ENCODE data around the gene SPRYD3.

Gene SPRYD3

DNA sequence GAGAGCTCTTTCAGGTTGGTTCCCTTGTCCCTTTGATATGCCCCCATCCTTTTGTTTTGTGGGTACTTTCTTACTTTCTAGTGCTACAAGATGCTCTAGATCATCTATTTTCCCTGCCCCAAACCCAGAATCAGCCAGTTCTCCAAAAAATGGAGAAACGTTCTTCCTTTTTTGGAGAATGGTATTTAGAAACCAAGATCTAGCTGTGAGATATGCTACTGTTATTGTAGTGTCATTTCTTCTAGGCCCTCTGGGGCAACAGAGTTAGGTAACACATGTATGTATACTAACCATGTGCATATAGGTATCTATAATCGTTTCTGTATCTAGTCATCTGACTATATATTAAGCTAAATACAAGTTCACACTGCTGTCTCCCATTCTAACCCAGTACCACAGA, 11.4 kb upstream of the SPRYD3 start:
- H3K4me3 ChIP-seq (replicated peaks in 1 of 2; ENCODE audit: low read depth in 2 of 2, low read length in 2 of 2): no peak overlapping the region
- TF ChIP-seq, protein P1, sequence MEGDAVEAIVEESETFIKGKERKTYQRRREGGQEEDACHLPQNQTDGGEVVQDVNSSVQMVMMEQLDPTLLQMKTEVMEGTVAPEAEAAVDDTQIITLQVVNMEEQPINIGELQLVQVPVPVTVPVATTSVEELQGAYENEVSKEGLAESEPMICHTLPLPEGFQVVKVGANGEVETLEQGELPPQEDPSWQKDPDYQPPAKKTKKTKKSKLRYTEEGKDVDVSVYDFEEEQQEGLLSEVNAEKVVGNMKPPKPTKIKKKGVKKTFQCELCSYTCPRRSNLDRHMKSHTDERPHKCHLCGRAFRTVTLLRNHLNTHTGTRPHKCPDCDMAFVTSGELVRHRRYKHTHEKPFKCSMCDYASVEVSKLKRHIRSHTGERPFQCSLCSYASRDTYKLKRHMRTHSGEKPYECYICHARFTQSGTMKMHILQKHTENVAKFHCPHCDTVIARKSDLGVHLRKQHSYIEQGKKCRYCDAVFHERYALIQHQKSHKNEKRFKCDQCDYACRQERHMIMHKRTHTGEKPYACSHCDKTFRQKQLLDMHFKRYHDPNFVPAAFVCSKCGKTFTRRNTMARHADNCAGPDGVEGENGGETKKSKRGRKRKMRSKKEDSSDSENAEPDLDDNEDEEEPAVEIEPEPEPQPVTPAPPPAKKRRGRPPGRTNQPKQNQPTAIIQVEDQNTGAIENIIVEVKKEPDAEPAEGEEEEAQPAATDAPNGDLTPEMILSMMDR (IDR thresholded peaks at IDR 0.05; ENCODE audit: low read depth, low read length): no peak
- DNase-seq (ENCODE audit: low read depth in 2 of 2): no peak

DNA sequence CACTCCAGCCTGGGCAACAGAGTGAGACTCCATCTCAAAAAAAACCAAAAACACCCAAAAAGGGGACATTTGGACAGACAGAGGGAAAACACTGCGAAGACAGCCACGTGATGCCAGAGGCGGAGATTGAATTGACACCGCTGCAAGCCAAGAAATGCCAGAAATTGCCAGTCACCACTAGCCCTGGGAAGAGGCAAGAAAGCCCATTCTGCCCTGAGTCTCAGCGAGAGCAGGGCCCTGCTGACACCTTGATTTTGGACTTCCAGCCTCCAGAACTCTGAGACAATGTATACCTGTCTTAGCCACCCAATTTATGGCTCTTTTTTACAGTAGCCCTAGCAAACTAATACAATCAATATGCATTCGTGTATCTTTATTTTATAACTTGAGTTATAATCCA, 10.9 kb upstream of the SPRYD3 start:
- TF ChIP-seq, protein P1 (IDR thresholded peaks at IDR 0.05; ENCODE audit: low read depth, low read length): no peak
- no peak for DNase-seq (ENCODE audit: low read depth in 2 of 2)
- no peak overlapping the region for H3K4me3 ChIP-seq (replicated peaks in 1 of 2; ENCODE audit: low read depth in 2 of 2, low read length in 2 of 2)

DNA sequence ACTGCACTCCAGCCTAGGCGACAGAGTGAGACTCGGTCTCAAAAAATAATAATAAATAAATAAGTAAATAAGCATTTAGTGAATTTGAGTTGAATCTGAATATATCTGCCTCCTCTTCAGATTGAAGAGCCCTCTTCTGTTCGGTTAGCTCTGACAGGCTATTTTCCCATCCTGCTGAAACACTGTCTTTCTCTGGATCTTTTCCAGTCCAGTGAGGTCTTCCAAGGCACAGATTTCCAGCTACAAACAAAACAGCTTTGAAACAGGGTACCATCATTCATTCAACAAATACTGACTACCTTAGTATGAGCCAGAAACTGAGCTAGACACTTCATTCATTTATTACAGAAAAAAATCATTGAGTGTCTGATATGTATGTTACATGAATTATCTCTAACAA, 7.2 kb upstream of the SPRYD3 start:
- TF ChIP-seq, protein P1 (IDR thresholded peaks at IDR 0.05; ENCODE audit: low read depth, low read length): no peak
- no peak overlapping the region for H3K4me3 ChIP-seq (replicated peaks in 1 of 2; ENCODE audit: low read depth in 2 of 2, low read length in 2 of 2)
- no peak for DNase-seq (ENCODE audit: low read depth in 2 of 2)

DNA sequence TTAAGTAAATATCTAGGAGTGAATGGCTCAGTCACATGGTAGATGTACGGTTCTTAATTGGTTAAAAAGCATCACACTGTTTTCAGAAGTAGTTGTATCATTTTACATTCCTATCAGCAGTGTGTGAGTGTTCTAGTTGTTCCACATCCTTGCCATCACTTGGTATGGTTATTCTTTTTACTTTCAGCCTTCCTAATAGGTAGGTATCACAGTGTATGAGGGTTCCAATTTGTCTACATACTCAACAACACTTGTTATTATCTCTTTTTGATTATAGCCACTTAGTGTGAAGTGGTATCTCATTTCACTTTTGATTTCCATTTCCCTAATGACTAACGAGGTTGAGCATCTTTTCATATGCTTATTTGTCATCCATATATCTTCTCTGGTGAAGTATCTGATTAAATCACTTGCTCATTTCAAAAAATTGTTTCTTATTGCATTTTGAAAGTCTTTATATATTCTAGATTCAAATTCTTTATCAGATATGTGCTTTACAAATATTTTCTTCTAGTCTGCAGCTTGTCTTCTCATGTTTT, 3.5 kb upstream of the SPRYD3 start:
- no peak overlapping the region for H3K4me3 ChIP-seq (replicated peaks in 1 of 2; ENCODE audit: low read depth in 2 of 2, low read length in 2 of 2)
- TF ChIP-seq, protein P1 (IDR thresholded peaks at IDR 0.05; ENCODE audit: low read depth, low read length): no peak
- DNase-seq (ENCODE audit: low read depth in 2 of 2): no peak

DNA sequence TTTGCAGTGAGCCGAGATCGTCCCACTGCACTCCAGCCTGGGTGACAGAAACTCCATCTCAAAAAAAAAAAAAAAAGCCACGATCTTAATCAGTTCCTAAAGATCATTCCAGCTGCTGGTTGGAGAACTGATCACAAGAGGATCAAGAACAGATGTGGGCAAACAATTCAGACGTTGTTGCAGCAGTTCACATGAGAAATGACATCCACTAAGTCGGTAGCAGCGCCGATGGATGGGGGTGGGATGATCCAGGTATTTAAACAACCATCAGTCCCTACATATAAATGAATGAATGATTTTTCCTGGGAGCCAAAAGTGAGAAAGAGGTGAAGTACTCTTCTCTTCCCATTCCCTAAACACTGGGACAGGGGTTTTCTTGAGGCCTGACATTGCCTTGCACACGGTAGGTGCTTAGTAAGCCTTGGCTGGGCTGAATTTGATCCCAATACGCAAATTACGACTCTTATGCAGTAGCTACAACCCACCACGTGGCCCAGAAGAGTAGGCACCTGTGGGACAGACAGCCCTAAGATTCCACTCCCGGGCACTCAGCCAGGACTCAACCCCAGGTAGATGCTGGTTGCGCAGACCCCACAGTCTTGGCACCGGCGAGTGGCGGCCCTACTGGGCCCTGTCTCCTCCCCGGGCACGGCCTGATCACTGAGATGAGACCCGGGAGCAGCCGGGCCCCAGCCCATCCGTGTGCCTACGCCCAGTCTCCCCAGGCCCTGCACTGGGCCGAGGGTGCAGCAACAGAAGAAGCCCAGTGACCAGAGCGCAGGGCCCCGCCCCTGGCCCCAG, 565 bp downstream of the SPRYD3 start:
- peak overlapping the region; percentile 55 to 72 for H3K4me3 ChIP-seq (replicated peaks in 1 of 2; ENCODE audit: low read depth in 2 of 2, low read length in 2 of 2)
- peak in 1 of 2 donors; percentile 51 for DNase-seq (ENCODE audit: low read depth in 2 of 2)
- TF ChIP-seq, protein P1 (IDR thresholded peaks at IDR 0.05; ENCODE audit: low read depth, low read length): no peak

DNA sequence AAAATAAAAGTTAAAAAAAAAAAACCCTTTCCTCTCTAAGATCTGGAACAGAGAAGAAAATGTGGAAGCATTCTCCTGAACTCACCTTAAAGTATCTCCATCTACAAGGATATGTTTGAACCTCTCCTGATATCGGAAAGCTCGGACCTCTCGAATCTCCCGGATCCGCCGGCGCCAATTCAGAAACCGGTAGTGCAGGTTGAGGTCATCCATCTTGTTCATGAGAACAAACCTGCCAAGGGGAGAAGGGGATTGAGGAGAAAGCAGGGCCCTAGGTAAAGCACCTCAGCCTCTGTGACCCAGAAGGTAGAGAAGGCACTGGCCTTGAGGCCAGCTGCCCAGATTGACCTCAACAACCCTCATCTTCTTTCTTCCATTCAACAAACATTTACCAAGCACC, 2.2 kb downstream of the SPRYD3 start:
- DNase-seq (ENCODE audit: low read depth in 2 of 2): no peak
- TF ChIP-seq, protein P1 (IDR thresholded peaks at IDR 0.05; ENCODE audit: low read depth, low read length): no peak
- H3K4me3 ChIP-seq (replicated peaks in 1 of 2; ENCODE audit: low read depth in 2 of 2, low read length in 2 of 2): no peak overlapping the region
